Glutamatergic neuron (in vitro differentiated cells): ENCODE data around the gene NXF2. TPM values are rescaled to one million over a fixed set of nuclear protein-coding genes. Genes with fewer than 3 reads are reported as not detected.
"Not testable (repeated sequence)": the region's sequence is repeated elsewhere in the genome, so short reads cannot be mapped to it uniquely, and the experiment has no call there.

Experiments used
- DNase-seq: peaks from one replicate; pipeline ENCODE4 v3.0.0; 2022
- H3K27ac Mint-ChIP-seq: one replicate; pipeline ENCODE4 v1.8.0; 2020; ENCODE audit warnings: mild to moderate bottlenecking, mixed read lengths, inconsistent platforms; ENCODE audit not compliant: unreplicated experiment
- H3K27me3 Mint-ChIP-seq: one replicate; pipeline ENCODE4 v1.8.0; 2020; ENCODE audit warnings: mild to moderate bottlenecking, moderate library complexity, mixed read lengths, inconsistent platforms; ENCODE audit not compliant: unreplicated experiment
- H3K36me3 Mint-ChIP-seq: one replicate; pipeline ENCODE4 v1.8.0; 2020; ENCODE audit warnings: mild to moderate bottlenecking, mixed read lengths, inconsistent platforms; ENCODE audit not compliant: unreplicated experiment
- H3K4me1 Mint-ChIP-seq: one replicate; pipeline ENCODE4 v1.8.0; 2020; ENCODE audit warnings: mild to moderate bottlenecking, low read depth, mixed read lengths, inconsistent platforms; ENCODE audit not compliant: unreplicated experiment
- H3K4me3 Mint-ChIP-seq: one replicate; pipeline ENCODE4 v1.8.0; 2020; ENCODE audit warnings: mild to moderate bottlenecking, mixed read lengths, inconsistent platforms; ENCODE audit not compliant: unreplicated experiment
- H3K9me3 Mint-ChIP-seq: one replicate; pipeline ENCODE4 v1.8.0; 2020; ENCODE audit warnings: mild to moderate bottlenecking, moderate library complexity, mixed read lengths, inconsistent platforms; ENCODE audit not compliant: unreplicated experiment
- CTCF ChIP-seq: fragments of 200-600 bp; sonication (generic); IDR thresholded peaks from one replicate; pipeline ENCODE4 v1.5.0; 2021; ENCODE audit not compliant: partially characterized antibody, unreplicated experiment
- long read RNA-seq: library from polyadenylated mRNA; unstranded; transcript quantifications from one replicate; pipeline ENCODE4 v2.0.0, GENCODE V29; 2020; ENCODE audit not compliant: unreplicated experiment
- total RNA-seq: library from RNA; stranded (reverse); fragmentation: NEBNext Ultra II Directional; extraction: Animal tissue kit (Norgen Biotek cat#: 25700); gene quantifications from one replicate; pipeline ENCODE4 v1.2.1, GENCODE V29; 2021; ENCODE audit not compliant: unreplicated experiment

NXF2 gene, protein sequence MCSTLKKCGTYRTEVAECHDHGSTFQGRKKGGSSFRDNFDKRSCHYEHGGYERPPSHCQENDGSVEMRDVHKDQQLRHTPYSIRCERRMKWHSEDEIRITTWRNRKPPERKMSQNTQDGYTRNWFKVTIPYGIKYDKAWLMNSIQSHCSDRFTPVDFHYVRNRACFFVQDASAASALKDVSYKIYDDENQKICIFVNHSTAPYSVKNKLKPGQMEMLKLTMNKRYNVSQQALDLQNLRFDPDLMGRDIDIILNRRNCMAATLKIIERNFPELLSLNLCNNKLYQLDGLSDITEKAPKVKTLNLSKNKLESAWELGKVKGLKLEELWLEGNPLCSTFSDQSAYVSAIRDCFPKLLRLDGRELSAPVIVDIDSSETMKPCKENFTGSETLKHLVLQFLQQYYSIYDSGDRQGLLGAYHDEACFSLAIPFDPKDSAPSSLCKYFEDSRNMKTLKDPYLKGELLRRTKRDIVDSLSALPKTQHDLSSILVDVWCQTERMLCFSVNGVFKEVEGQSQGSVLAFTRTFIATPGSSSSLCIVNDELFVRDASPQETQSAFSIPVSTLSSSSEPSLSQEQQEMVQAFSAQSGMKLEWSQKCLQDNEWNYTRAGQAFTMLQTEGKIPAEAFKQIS
- 1.4 TPM for total RNA-seq
- long read RNA-seq = 0 reads

- not testable (repeated sequence) for H3K4me3 Mint-ChIP-seq, H3K27me3 Mint-ChIP-seq, H3K4me1 Mint-ChIP-seq, H3K36me3 Mint-ChIP-seq, H3K27ac Mint-ChIP-seq, H3K9me3 Mint-ChIP-seq, DNase-seq
Measured at GRCh38 chrX:102246893-102247292, at the start of gene NXF2. Gene NXF2 (plus strand): TSS chrX:102247167. CDS start chrX:102307079, 59,912 bp downstream.

- not testable (repeated sequence) for H3K4me1 Mint-ChIP-seq, H3K9me3 Mint-ChIP-seq, H3K27ac Mint-ChIP-seq, H3K36me3 Mint-ChIP-seq, H3K27me3 Mint-ChIP-seq, DNase-seq, H3K4me3 Mint-ChIP-seq
Measured at GRCh38 chrX:102207940-102208339, 39.0 kb upstream of the NXF2 start.

DNA sequence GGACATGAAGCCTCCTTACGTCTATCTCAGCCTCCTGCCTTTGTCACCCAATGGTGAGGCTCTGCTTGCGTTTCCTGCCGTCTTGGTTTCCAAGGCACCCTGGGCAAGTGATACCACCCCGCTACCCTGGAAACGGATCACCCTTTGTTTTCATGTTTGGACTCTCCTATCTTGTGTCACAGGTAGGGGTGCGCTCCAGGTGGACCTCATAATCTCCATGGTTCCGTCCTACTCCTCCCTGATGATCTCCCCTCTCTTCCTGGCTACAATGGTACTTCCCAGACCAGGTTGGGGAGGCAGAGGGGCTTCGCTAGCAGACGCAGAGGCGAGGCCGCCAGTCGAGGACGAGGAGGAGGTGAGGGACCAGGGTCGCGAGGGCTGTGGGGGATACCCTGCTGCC lies 32.0 kb upstream of the NXF2 start, which contains the start of gene TCP11X1:
TSS of gene TCP11X1 (plus strand) at position 316 of the 400 bp plus-strand sequence.
- not testable (repeated sequence) for H3K36me3 Mint-ChIP-seq, H3K4me3 Mint-ChIP-seq, H3K4me1 Mint-ChIP-seq, DNase-seq, H3K27me3 Mint-ChIP-seq, H3K27ac Mint-ChIP-seq, H3K9me3 Mint-ChIP-seq

- not testable (repeated sequence) for H3K27me3 Mint-ChIP-seq, H3K27ac Mint-ChIP-seq, H3K36me3 Mint-ChIP-seq, H3K4me1 Mint-ChIP-seq, H3K4me3 Mint-ChIP-seq, H3K9me3 Mint-ChIP-seq, DNase-seq
Measured at GRCh38 chrX:102216497-102216896, 30.5 kb upstream of the NXF2 start.

DNA sequence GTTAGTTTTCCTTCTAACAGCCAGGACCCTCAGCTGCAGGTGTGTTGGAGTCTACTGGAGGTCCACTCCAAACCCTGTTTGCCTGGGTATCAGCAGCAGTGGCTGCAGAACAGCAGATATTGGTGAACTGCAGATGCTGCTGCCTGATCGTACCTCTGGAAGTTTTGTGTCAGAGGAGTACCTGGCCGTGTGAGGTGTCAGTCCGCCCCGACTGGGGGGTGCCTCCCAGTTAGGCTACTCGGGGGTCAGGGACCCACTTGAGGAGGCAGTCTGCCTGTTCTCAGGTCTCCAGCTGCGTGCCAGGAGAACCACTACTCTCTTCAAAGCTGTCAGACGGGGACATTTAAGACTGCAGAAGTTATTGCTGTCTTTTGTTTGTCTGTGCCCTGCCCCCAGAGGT lies 11.3 kb upstream of the NXF2 start:
- H3K27me3 Mint-ChIP-seq, H3K36me3 Mint-ChIP-seq, H3K9me3 Mint-ChIP-seq, H3K4me3 Mint-ChIP-seq, H3K4me1 Mint-ChIP-seq, DNase-seq, H3K27ac Mint-ChIP-seq: not testable (repeated sequence)

DNA sequence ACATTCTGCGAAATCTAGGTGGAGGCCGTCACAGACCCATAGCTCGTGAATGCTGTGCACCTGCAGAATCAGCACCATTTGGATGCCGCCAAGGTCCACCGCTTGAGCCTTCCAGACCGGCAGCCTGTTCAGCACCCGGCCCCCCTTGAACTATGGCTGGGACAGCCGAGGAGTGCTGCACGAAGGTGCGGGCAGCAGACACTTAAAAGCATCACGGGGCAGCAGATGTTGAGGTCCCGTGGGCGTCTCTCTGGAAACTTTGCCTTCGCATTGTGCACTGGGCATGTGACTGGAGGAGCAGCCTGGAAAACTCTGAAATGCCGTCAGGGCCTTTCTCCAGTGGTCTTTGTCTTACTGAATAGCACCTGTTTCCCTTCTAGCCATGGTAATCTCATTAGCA lies 6.7 kb upstream of the NXF2 start:
- H3K27me3 Mint-ChIP-seq, DNase-seq, H3K27ac Mint-ChIP-seq, H3K4me1 Mint-ChIP-seq, H3K4me3 Mint-ChIP-seq, H3K36me3 Mint-ChIP-seq, H3K9me3 Mint-ChIP-seq: not testable (repeated sequence)

GRCh38 chrX:102272231-102272630 lies 25.3 kb downstream of the NXF2 start:
- not testable (repeated sequence) for H3K4me3 Mint-ChIP-seq, H3K27me3 Mint-ChIP-seq, H3K36me3 Mint-ChIP-seq, H3K9me3 Mint-ChIP-seq, DNase-seq, H3K27ac Mint-ChIP-seq, H3K4me1 Mint-ChIP-seq

GRCh38 chrX:102338162-102338561 lies 91.2 kb downstream of the NXF2 start:
- Mint-ChIP-seq H3K36me3 (no peaks in the 10 kb centered on the region), H3K9me3 (no peaks in the 10 kb centered on the region), H3K4me3 (no peak overlapping the region), H3K4me1 (no peaks in the 10 kb centered on the region), H3K27ac (no peak overlapping the region), H3K27me3 (no peaks in the 10 kb centered on the region)
- TF ChIP-seq CTCF = no peak
- DNase-seq = no peak
